GM12873 (cell line): ENCODE results near the gene SFMBT2.

Experiments used
- TF ChIP-seq, protein P1 (sequence below): IDR thresholded peaks from 2 replicates; pipeline ENCODE4 v1.5.1; 2012; ENCODE audit warnings: low read depth, mild to moderate bottlenecking, moderate library complexity, low read length, control low read depth; ENCODE audit not compliant: insufficient read depth; ENCODE audit errors: missing control alignments

The SFMBT2 gene

DNA sequence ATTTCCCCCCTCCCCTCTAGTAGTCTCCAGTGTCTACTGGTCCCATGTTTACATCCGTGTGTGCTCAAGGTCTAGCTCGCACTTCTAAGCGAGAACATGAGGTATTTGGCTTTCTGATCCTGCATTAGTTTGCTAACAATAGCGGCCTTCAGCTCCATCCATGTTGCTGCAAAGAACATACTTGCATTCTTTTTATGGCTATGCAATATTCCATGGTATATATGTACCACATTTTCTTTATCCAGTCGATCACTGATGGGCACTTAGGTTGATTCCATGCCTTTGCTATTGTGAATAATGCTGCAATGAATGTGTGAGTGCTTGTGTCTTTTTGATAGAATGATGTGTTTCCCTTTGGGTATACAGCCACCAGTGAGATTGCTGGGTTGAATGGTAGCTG is 160.6 kb downstream of the SFMBT2 start:
- TF ChIP-seq, protein P1, sequence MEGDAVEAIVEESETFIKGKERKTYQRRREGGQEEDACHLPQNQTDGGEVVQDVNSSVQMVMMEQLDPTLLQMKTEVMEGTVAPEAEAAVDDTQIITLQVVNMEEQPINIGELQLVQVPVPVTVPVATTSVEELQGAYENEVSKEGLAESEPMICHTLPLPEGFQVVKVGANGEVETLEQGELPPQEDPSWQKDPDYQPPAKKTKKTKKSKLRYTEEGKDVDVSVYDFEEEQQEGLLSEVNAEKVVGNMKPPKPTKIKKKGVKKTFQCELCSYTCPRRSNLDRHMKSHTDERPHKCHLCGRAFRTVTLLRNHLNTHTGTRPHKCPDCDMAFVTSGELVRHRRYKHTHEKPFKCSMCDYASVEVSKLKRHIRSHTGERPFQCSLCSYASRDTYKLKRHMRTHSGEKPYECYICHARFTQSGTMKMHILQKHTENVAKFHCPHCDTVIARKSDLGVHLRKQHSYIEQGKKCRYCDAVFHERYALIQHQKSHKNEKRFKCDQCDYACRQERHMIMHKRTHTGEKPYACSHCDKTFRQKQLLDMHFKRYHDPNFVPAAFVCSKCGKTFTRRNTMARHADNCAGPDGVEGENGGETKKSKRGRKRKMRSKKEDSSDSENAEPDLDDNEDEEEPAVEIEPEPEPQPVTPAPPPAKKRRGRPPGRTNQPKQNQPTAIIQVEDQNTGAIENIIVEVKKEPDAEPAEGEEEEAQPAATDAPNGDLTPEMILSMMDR = no peak

DNA sequence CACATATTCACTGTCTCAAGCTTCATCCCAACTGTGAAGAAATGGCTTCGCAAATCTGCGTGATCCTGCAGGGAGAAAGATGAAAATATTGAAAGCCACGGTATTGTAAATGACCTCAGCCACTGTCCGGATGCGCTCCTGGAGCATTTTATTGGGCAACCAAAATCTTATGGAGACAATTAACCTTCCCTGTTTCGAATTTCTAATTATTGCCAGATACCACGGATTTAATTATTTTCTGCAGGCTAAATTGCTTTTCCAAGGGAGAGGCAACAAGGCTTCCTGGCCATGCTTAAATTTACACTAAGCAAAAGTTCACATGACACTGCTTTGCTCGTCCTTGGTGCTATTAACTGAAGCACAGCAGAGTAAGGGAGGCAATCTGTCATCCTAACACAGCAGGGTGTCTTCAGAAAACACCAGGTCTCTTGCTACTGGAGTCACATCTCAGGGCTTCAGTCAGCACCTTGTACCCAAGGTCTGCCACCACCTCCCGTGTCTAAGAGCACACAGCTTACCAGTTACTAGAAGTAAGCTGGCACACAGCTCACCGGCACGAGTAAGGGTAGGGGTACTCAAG is 162.2 kb downstream of the SFMBT2 start:
- TF ChIP-seq, protein P1 = no peak

DNA sequence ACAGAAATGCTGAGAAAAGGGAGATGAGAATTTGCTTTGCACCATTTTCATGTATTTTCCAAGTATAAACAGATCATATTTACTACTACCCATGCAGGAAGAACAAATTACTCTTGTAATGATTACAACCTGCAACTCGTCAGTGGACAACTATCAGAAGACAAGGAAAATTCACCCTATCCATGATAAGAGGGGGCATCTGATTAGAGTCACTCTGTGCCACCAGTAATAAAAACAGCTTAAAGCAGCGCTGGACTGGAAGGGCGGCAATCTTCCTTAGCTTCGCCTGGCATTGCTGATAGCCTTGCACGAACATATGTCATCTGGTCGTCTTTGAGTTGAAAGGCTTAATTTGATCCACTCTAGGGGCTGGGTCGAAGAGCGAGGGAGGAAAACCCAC is 162.7 kb downstream of the SFMBT2 start:
- TF ChIP-seq, protein P1 = no peak

DNA sequence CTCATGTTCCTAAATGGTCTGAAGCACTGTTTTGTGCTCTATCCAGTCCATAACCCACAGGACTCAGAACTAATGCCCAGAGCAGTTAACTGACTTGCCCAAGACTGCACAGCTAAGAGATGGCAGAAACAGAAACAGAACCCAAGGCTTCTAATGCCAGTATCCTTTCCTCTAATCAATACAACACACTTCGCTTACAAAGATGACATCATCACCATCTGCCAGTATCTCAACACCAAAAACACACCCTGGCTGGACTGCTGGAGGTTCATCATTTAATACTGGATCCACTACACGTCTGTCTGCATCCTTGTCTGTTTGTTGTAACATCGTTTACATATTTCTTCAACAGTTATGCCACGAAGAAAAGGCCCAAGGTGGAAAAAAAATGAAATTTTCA is 165.3 kb downstream of the SFMBT2 start:
- TF ChIP-seq, protein P1 = no peak

DNA sequence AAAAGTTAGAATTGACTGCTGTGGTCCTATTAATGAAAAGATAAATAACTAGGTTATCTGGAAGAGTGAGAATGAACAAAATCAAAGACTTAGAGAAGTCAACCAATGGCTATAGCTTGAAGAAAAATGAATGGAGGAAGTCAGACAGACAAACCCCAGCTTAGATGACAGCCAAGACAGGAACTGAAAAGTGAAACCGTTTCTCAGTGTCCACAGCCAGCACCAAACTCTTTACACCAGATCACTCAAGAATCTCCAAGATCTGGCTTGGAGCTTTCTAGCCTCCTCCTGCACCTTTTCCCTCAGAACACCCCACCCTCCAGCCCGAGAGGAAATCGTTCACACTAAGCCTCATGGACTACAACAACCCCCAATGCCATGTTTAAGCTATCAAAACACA is 167.0 kb downstream of the SFMBT2 start:
- TF ChIP-seq, protein P1 = no peak

DNA sequence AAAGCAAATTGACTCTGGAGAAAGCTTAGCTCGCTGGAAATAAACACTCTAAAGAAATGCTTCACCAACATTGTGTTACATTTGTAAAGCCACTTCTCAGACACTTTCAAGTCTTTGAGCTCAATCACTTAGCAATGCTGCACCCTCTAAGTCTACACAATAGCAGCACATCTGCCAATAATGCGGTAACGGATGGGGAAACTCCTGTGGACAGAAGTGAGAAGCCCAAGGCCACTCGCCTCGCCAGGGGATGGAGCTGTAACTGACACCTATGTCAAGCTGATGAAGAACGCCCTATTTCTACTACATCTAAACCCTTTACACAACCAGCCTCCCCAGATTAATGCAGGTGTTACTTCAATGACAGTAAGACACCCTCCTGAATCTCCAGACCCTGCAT is 167.7 kb downstream of the SFMBT2 start:
- TF ChIP-seq, protein P1 = no peak

DNA sequence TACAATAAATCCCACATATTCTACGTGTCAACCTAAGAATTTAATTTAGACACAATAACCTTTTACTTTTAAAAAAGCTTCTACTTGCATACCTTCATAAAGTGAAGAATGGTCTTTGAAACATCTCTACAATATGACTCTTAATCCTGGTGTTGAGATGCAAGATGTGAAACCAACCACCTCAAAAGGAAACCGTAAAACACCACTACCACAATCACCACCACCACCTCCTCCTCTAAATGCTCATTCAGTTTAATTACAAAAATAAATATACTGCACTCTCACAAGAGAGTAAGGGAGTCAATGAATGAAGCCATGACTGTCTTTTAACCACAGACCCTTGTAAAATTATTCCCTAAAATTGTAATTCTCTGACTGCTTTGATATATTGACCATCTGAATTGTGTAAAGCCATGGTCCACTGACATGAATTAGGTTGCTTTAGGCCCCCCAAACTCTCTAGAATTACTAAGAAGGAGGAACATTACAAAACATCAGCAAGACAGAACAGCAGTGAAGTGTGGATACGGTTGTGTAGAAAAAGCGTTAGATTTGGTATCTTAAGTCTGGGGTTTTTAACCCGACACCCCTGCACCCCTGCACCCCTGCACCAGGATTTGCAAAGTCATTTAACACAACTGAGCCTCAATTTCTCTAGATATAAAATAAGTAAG is 171.4 kb downstream of the SFMBT2 start:
- TF ChIP-seq, protein P1 = no peak

DNA sequence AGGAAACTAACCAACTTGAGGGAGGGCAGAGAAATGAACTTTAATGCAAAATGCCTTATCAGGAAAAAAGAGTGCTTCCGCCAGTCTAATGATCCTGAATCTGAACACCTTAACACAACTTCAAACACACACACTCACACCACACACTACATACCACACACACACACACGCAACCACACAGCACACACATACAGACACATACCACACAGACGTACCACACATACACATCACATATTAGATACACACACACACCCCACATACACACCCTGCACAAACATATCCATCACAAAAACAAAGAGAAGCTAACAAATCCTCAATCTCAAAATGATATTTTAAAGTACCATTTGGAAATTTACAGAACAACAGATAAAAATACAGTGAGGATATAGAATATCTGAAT is 175.5 kb downstream of the SFMBT2 start:
- TF ChIP-seq, protein P1 = no peak
